ENCODE measurements around the gene RAB40C.

Gene RAB40C

GRCh38 chr16:564690-565418 is 25.0 kb upstream of the RAB40C start:
- no peaks in the 10 kb centered on the region for H3K36me3 Mint-ChIP-seq (ENCODE audit: low read depth)
- H3K9me3 Mint-ChIP-seq: no peaks in the 10 kb centered on the region
- H3K27me3 Mint-ChIP-seq: peaks cover 10% of the 10 kb centered on the region
- H3K4me1 Mint-ChIP-seq: peaks cover 18% of the 10 kb centered on the region
- ATAC-seq: no peak
- DNase-seq: no peak
- H3K27ac Mint-ChIP-seq: no peak overlapping the region
- H3K4me3 Mint-ChIP-seq: no peak overlapping the region

DNA sequence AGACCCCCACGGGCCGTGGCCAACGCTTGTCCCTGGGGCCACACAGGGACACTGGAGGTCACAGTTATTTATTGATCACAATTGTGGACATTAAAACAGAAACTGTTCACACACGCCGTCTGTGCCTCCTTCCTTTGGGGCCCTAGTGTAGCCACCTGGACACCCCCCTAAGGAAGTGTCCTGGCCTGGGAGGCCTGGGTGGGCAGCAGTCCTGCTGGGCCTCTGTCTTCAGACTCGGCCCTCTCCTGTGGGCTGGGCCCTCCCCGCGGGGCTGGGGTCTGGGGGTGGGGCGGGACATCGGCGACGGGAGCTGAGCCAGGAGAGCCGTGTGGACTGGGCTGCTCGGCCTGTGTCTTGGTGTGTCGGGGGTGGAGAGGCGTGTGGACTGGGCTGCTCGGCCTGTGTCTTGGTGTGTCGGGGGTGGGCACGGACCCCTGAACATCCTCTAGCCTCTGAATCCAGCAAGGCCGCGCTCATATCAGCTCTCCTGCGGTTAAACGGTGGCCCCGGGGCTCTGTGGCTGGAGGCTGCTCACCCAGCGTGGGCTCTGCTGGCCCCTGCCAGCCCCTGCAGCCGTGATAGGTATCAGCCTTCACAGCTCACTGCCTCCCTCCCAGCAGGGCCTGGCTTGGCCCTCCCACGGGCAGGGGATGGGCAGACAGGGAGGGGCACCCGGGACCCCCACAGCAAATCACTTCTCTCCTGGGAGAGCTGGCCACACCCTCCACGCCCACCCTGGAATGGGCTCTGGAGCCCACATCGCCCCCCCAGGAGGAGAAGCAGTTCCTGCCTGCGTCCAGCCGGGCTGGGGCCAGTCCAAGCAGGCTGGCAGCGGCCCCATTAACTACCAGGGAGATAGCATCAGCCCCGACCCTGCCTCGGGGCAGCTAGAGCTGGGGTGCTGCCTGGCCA is 24.2 kb upstream of the RAB40C start:
- Mint-ChIP-seq H3K4me3 (no peak overlapping the region), H3K9me3 (no peaks in the 10 kb centered on the region), H3K27me3 (peaks cover 10% of the 10 kb centered on the region), H3K4me1 (peaks cover 18% of the 10 kb centered on the region), H3K36me3 (ENCODE audit: low read depth) (no peaks in the 10 kb centered on the region), H3K27ac (no peak overlapping the region)
- ATAC-seq (no peak), DNase-seq (no peak)

DNA sequence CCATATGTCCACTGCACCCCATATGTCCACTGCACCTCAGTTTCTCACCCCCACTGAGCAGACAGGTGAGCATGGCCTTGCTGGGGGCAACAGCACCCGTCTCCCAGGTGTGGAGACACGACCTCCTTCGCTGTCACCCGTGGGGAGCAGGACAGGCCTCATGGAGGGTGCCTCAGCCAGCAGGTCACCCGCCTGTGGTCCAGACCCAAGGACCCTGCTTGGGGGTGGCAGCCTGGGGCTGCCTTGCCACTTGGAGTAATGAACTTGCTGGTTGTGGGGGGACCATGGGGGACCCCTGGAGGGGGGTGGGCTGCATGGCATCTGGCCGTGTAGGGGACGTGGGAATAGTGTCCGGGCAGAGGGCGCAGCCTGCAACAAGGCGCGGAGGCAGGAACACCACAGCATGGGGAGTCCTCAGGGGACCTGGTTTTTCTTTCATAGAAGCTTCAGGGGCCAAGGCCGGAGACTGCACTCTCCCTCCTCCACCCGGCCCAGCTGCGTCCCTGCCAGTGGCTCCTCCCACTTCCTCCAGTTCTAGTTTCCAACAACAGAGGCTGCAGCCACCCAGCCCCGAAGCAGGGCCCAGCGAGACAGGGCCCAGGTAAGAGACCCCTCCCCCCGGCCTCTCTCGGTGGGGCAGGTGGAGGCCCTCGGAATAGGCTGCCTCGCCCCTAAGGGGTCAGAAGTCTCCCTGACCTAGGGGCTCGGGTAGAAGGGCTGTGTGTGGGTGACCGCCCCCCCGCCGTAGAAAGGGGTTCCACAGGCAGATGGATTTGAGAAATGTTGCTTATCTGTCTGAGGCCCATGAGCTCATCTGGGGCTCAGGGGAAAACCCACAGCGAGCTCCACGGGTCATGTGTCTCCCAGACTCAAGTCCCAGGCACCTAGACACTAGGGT is 23.1 kb upstream of the RAB40C start, which contains the start of gene NHLRC4:
Gene NHLRC4 (plus strand): TSS at position 531 of the 898 bp plus-strand sequence. CDS start 1,043 bp downstream, outside the sequence.
- peak within 1 kb of the TSS; percentile 4 for H3K4me3 Mint-ChIP-seq
- ATAC-seq (peak; percentile 31), DNase-seq (peak; percentile 59)
- no peaks in the 10 kb centered on the region for H3K9me3 Mint-ChIP-seq
- peak within 1 kb of the TSS; percentile 59 for H3K27ac Mint-ChIP-seq
- H3K36me3 Mint-ChIP-seq (ENCODE audit: low read depth): no peaks in the 10 kb centered on the region
- peaks cover 28% of the 10 kb centered on the region for H3K4me1 Mint-ChIP-seq
- peaks cover 6% of the 10 kb centered on the region for H3K27me3 Mint-ChIP-seq

DNA sequence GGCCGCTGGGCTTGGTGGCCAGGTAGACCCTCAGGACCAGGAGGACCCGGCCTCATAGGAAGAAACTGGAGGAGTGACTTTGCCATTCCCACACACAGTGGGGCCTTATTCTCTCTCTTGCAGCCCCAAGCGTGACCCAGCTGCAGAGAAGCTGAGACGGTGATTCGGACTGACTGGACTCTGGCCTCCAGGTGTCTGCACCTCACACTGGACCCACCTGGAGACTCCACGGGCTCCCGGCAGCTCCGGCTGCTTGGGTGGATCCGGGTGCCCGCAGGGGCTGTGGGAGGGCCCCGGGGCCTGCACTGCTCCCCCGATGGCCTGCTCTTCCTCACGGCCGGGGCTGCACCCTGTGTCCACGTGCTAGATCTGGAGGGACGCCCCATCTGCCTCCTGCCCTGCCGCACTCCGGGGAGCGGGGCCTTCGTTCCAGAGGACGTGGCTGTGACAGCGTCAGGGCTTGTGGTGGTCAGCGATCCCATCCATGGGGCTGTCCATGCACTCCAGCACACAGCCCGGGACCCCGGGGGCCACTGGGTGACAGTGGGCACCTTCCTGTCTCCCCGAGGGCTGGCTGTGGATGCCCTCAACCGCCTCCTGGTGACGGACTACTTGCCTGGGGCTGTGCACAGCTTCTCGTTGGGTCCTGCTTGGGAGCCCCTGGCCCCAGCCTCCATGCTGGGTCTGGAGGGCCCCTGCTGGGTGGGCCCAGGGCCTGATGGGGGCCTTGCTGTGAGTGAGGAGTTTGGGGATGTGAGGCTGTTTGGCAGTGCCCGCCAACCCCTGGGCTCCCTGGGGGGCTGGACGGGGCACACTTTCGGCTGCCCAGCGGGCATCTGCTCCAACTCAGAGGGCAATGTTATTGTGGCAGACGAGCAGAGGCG is 22.3 kb upstream of the RAB40C start:
- Mint-ChIP-seq H3K27ac (peak overlapping the region; percentile 59), H3K27me3 (peaks cover 1% of the 10 kb centered on the region), H3K36me3 (ENCODE audit: low read depth) (no peaks in the 10 kb centered on the region), H3K4me1 (peaks cover 30% of the 10 kb centered on the region), H3K9me3 (no peaks in the 10 kb centered on the region), H3K4me3 (no peak overlapping the region)
- ATAC-seq (no peak), DNase-seq (no peak)

DNA sequence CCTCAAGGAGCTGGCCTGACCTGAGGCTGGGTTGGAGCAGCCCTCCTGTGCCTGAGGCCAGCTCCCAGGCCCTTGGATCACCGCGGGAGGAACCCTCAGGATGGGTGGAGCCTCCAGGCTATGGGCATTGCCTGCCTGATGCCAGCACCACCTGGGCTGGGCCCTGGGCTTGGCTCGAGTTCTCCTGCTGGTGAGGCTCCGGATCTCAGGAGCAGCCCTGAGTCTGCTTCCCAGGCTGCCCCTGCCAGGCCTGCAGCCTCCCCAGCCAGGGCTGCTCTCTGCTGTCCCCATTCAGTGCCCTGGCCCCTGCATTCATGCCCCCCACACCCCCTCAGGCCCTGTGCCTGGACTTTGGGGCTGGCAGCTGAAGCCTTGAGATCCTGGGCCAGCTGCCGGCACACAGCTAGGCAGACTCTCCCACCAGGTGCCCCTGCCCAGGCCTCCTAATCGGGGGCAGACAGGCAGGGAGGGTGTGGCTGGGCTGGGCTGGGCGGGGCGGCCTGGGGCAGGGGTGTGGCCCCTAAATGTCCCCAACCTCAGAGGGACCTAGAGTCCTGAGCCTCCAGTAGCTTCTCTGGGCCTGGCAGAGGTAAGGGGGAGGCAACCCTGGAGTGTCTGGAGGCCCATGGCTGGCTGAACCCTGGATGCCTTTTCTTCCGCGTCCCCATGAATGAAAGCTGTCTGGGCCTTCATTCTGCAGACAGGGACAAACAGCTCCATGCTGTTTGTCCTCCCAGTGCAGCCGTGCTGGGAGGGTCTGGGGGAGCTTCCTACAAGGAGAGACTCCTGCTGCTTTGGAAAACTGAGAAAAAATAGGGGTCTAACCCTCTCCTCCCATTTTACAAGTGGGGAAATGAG is 21.2 kb upstream of the RAB40C start:
- ATAC-seq: no peak

GRCh38 chr16:569445-570254 is 20.2 kb upstream of the RAB40C start, which contains the start of gene PIGQ:
Gene PIGQ (plus strand): TSS chr16:569968. CDS start chr16:574075, 4,107 bp downstream.
- peak; percentile 84 for ATAC-seq
- H3K4me1 Mint-ChIP-seq: peaks cover 30% of the 10 kb centered on the region
- H3K27ac Mint-ChIP-seq: peak within 1 kb of the TSS; percentile 87
- peak within 1 kb of the TSS; percentile 85 for H3K4me3 Mint-ChIP-seq
- H3K9me3 Mint-ChIP-seq: no peaks in the 10 kb centered on the region
- no peaks in the 10 kb centered on the region for H3K27me3 Mint-ChIP-seq
- no peaks in the 10 kb centered on the region for H3K36me3 Mint-ChIP-seq (ENCODE audit: low read depth)
- DNase-seq: peak; percentile 74

More for the DNA sequence above, 21.2 kb upstream of the RAB40C start:
- Mint-ChIP-seq H3K4me1 (peaks cover 30% of the 10 kb centered on the region), H3K36me3 (ENCODE audit: low read depth) (no peaks in the 10 kb centered on the region), H3K27ac (peak overlapping the region; percentile 87), H3K27me3 (no peaks in the 10 kb centered on the region), H3K4me3 (peak overlapping the region; percentile 81), H3K9me3 (no peaks in the 10 kb centered on the region)
- no peak for DNase-seq

GRCh38 chr16:572865-573650 is 16.8 kb upstream of the RAB40C start:
- DNase-seq (no peak), ATAC-seq (no peak)
- no peaks in the 10 kb centered on the region for H3K27me3 Mint-ChIP-seq
- no peaks in the 10 kb centered on the region for H3K36me3 Mint-ChIP-seq (ENCODE audit: low read depth)
- no peak overlapping the region for H3K27ac Mint-ChIP-seq
- no peak overlapping the region for H3K4me3 Mint-ChIP-seq
- no peaks in the 10 kb centered on the region for H3K9me3 Mint-ChIP-seq
- H3K4me1 Mint-ChIP-seq: peaks cover 19% of the 10 kb centered on the region

- Mint-ChIP-seq H3K36me3 (ENCODE audit: low read depth) (no peaks in the 10 kb centered on the region), H3K4me1 (peaks cover 16% of the 10 kb centered on the region), H3K4me3 (no peak overlapping the region), H3K27me3 (no peaks in the 10 kb centered on the region), H3K9me3 (no peaks in the 10 kb centered on the region), H3K27ac (no peak overlapping the region)
- no peak for DNase-seq
- no peak for ATAC-seq
These were observed 15.7 kb upstream of the RAB40C start for GRCh38 chr16:574021-574760.

- H3K9me3 Mint-ChIP-seq: no peaks in the 10 kb centered on the region
- no peaks in the 10 kb centered on the region for H3K36me3 Mint-ChIP-seq (ENCODE audit: low read depth)
- H3K27me3 Mint-ChIP-seq: no peaks in the 10 kb centered on the region
- no peak overlapping the region for H3K4me3 Mint-ChIP-seq
- DNase-seq (no peak), ATAC-seq (no peak)
- H3K4me1 Mint-ChIP-seq: peaks cover 14% of the 10 kb centered on the region
- H3K27ac Mint-ChIP-seq: no peak overlapping the region
These were observed 14.3 kb upstream of the RAB40C start for GRCh38 chr16:575354-576196.

GRCh38 chr16:576197-576822 is 13.6 kb upstream of the RAB40C start:
- DNase-seq (no peak), ATAC-seq (no peak)
- Mint-ChIP-seq H3K4me1 (peaks cover 8% of the 10 kb centered on the region), H3K9me3 (no peaks in the 10 kb centered on the region), H3K27ac (no peak overlapping the region), H3K36me3 (ENCODE audit: low read depth) (no peaks in the 10 kb centered on the region), H3K4me3 (no peak overlapping the region), H3K27me3 (no peaks in the 10 kb centered on the region)
